Right lobe of liver (tissue), 6 donors: ENCODE results near the gene MYO1F. TPM values are rescaled to one million over a fixed set of nuclear protein-coding genes. Genes with fewer than 3 reads are reported as not detected.
"Not testable (repeated sequence)": the region's sequence is repeated elsewhere in the genome, so short reads cannot be mapped to it uniquely, and the experiment has no call there.

Experiments
- ATAC-seq, 4 donors: fragments of 200-7000 bp; cut with Tn5 transposase; one replicate each; pipeline ENCODE4 v1.9.1; 2020; ENCODE audit warnings: mild to moderate bottlenecking in 4 of 4, moderate library complexity in 4 of 4
- DNase-seq, 3 donors: peaks; one replicate each; pipeline ENCODE4 v3.0.0-alpha.2; 2020
- H3K27ac ChIP-seq, 3 donors: fragments of 200-600 bp; one replicate each; pipeline ENCODE4 v1.8.0; 2022
- H3K27me3 ChIP-seq, 2 donors: fragments of 200-600 bp; one replicate each; pipeline ENCODE4 v1.8.0; 2022
- H3K36me3 ChIP-seq, 4 donors: fragments of 200-600 bp; sonication (generic) in 1 of 4; one replicate each; pipeline versions ENCODE4 v1.5.1 to v1.8.0; 2017 to 2022; ENCODE audit warnings: control low read depth in 1 of 4
- H3K4me1 ChIP-seq, 4 donors: fragments of 200-600 bp; sonication (generic) in 1 of 4; one replicate each; pipeline versions ENCODE4 v1.5.1 to v1.8.0; 2017 to 2022; ENCODE audit warnings: control low read depth in 1 of 4
- H3K4me3 ChIP-seq, 3 donors: fragments of 200-600 bp; one replicate each; pipeline ENCODE4 v1.8.0; 2022
- H3K9me3 ChIP-seq, 4 donors: fragments of 200-600 bp; sonication (generic) in 1 of 4; one replicate each; pipeline versions ENCODE4 v1.5.1 to v1.8.0; 2017 to 2022; ENCODE audit warnings: control low read depth in 1 of 4
- POLR2A ChIP-seq: fragments of 450-650 bp; IDR thresholded peaks from one replicate; pipeline ENCODE4 v1.6.1; 2017; ENCODE audit warnings: antibody characterized with exemption, mild to moderate bottlenecking
- WGBS: methylation state at CpG from one replicate; pipeline ENCODE4 v1.1.6; 2018; ENCODE audit warnings: low coverage, low lambda C conversion rate; ENCODE audit not compliant: insufficient coverage; ENCODE audit errors: missing lambda C conversion rate; 5-methylcytosine and 5-hydroxymethylcytosine counted together
- intact Hi-C, 2 donors: fragments of 100-400 bp; cut with DNase I; formaldehyde crosslinking; loops; one replicate each; pipeline versions ENCODE4 v1.11.2 to v1.14.1; 2022
- total RNA-seq, 6 experiments: library from RNA; depleted of rRNA in 2 of 6; stranded (reverse); fragments of >200 nt in 2 of 6; fragmentation: NEBNext Ultra II Directional in 3 of 6; extraction: Animal tissue kit (Norgen Biotek cat#: 25700) in 3 of 6; gene quantifications; one replicate each; pipeline versions ENCODE4 v1.1.0 to v1.2.4, GENCODE V29; 2016 to 2023
- TF ChIP-seq, protein P1 (sequence below), 4 donors: fragments of 200-600 bp in 3 of 4; fragments of 450-650 bp in 1 of 4; IDR thresholded peaks; one replicate each; pipeline versions ENCODE4 v1.5.1 to v1.8.0; 2016 to 2022; ENCODE audit warnings: antibody characterized with exemption in 4 of 4, mild to moderate bottlenecking in 2 of 4
- donor health status: DM: no; HTN: yes; CAD: no.
- donor health status: DM: no; HTN: no; CAD: no.
- donor health status: DM: no; HTN: no; CAD: no.
- donor health status: DM: no; HTN: yes; CAD: no.
- donor health status: DM: no; HTN: yes; CAD: no.

The MYO1F gene
- total RNA-seq, 6 experiments from 2014 or later = 7.9 to 21.5 (median 10.2) TPM

DNA sequence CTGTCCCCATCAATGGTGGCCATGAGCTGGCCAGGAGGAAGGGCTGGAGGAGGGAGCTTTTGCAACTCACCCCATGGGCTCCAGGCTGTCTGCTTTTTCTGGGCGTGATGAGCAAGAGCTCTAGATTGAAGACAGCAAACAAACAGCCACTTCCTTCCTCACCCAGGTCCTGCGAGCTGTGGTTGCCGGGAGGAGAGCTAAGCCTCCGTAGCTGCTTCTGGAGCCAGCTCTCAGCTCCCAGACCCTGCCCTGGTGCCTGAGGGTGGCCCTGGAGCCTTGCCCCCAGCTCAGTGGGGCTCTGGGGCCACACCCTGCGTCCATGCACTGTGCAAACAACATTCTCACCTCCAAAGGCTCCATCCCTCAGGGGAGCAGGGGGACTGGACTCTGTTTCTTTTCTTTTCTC, 6.2 kb downstream of the MYO1F start:
- DNase-seq = peak in 2 of 3 donors; percentile 59 to 74
- no peak for TF ChIP-seq POLR2A
- TF ChIP-seq, protein P1, sequence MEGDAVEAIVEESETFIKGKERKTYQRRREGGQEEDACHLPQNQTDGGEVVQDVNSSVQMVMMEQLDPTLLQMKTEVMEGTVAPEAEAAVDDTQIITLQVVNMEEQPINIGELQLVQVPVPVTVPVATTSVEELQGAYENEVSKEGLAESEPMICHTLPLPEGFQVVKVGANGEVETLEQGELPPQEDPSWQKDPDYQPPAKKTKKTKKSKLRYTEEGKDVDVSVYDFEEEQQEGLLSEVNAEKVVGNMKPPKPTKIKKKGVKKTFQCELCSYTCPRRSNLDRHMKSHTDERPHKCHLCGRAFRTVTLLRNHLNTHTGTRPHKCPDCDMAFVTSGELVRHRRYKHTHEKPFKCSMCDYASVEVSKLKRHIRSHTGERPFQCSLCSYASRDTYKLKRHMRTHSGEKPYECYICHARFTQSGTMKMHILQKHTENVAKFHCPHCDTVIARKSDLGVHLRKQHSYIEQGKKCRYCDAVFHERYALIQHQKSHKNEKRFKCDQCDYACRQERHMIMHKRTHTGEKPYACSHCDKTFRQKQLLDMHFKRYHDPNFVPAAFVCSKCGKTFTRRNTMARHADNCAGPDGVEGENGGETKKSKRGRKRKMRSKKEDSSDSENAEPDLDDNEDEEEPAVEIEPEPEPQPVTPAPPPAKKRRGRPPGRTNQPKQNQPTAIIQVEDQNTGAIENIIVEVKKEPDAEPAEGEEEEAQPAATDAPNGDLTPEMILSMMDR (IDR thresholded peaks at IDR 0.05) = no peak
- Histone ChIP-seq H3K36me3 (no peaks in the 10 kb centered on the region), H3K9me3 (no peaks in the 10 kb centered on the region), H3K4me3 (peak overlapping the region in 1 of 3 donors; percentile 1), H3K4me1 (no peaks in the 10 kb centered on the region), H3K27me3 (no peaks in the 10 kb centered on the region), H3K27ac (peak overlapping the region in 1 of 3 donors; percentile 45)
- ATAC-seq = peak; percentile 57 to 70 (median 64)
- 0% methylated on average over 2 of the region's 5 CpGs for WGBS
- intact Hi-C loops = no loop called here

DNA sequence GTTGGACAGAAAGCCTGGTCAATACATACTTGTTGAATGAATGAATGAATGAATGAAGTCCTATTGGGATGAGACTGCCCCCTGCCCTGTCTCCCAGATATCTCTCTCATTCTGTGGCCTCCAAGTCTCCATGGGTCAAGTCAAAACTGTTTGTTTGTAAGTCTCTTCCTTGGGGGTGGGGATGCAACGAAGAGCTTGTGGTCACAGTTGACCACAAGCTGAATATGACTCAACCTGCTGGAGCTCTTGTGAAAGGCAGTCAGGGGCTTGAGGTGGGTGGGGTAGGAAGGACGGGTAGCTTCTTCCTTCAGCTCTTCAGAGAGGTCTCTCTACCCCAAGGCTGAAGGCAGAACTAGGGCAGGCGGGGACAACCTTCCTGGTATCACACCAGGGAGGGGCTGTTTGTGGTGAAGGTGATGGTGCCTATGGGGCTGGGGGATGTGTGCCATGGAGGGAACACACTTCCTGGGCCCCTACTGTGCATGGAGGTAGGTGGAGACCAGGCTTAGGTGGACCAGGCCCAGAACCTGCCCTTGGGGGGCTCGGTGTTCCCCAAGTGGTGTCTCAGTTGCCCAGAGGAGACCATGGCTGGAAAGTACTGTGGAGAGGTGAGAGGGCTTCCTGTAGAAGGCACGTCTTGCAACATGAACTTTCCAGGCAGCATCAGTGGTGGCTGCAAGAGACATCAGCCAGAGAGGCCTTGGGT, 8.0 kb downstream of the MYO1F start:
- intact Hi-C loops = no loop called here
- no peaks in the 10 kb centered on the region for H3K9me3 ChIP-seq
- no peaks in the 10 kb centered on the region for H3K4me1 ChIP-seq
- no peak overlapping the region for H3K4me3 ChIP-seq
- ATAC-seq (peak; percentile 58 to 69 (median 66)), DNase-seq (peak; percentile 53 to 70 (median 62))
- peak overlapping the region in 1 of 3 donors; percentile 34 for H3K27ac ChIP-seq
- TF ChIP-seq, protein P1 (IDR thresholded peaks at IDR 0.05) = no peak
- no peak for TF ChIP-seq POLR2A
- no peaks in the 10 kb centered on the region for H3K36me3 ChIP-seq
- no peaks in the 10 kb centered on the region for H3K27me3 ChIP-seq
- 25% methylated on average over 1 of the region's 5 CpGs for WGBS

DNA sequence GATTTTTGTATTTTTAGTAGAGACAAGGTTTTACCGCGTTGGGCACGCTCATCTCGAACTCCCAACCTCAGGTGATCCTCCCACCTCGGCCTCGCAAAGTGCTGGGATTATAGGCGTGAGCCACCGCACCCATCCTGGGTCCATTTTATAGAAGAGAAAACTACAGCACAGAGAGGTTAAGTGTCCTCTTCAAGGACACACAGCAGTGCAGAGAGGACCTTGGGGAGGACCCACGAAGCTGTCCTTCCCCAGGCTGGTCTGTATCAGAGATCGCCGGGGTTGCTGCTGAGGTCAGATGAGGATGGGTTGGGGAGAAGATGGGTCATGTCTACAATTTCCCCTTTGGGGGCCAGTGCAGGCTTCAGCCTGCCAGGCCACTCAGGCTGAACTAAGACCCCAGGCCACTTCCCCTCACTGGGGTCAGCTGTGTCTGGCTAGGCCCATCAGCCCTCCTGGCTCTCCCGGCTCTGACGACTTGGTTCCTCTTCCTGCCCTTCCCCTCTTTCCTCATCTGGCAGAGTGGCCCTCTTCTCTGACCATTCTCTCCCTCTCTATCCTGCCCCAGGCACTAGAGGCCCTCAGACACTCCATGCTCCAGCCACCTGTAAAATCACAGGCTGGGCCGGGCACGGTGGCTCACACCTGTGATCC, 9.6 kb downstream of the MYO1F start:
- Histone ChIP-seq H3K27me3 (no peaks in the 10 kb centered on the region), H3K36me3 (no peaks in the 10 kb centered on the region), H3K4me3 (no peak overlapping the region), H3K9me3 (no peaks in the 10 kb centered on the region), H3K4me1 (no peaks in the 10 kb centered on the region), H3K27ac (peak overlapping the region in 1 of 3 donors; percentile 4)
- ATAC-seq = peak; percentile 58 to 68 (median 64)
- no peak for TF ChIP-seq POLR2A
- TF ChIP-seq, protein P1 (IDR thresholded peaks at IDR 0.05) = no peak
- 85% methylated on average over 8 of the region's 15 CpGs for WGBS
- intact Hi-C loops = no loop called here
- peak; percentile 52 to 70 (median 53) for DNase-seq

DNA sequence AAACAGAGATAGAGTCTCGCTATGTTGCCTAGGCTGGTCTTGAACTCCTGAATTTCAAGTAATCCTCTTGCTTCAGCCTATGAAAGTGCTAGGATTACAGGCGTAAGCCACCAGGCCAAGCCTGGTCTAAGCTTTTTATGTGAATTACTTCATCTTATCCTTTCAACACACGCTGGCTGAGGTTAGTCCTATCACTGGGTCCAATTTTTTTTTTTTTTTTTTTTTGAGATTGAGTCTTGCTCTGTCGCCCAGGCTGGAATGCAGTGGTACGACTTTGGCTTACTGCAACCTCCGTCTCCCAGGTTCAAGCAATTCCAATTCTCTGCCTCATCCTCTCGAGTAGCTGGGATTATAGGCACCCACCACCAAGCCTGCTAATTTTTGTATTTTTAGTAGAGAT, 10.4 kb downstream of the MYO1F start:
- WGBS = 89% methylated on average over 7 of the region's 7 CpGs
- TF ChIP-seq POLR2A = no peak
- TF ChIP-seq, protein P1 (IDR thresholded peaks at IDR 0.05) = no peak

DNA sequence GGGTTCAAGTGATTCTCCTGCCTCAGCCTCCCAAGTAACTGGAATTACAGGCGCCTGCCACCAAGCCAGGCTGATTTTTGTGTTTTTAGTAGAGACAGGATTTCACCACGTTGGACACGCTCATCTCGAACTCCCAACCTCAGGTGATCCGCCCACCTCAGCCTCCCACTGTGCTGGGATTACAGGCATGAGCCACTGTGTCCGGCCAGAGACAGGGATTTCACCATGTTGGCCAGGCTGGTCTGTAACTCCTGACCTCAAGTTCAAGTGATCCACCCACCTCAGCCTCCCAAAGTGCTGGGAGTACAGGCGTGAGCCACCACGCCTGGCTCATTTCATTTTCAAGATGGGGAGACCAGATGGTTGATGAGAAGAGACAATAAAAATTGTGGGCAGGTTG, 12.4 kb downstream of the MYO1F start:
- H3K9me3 ChIP-seq, intact Hi-C loops, H3K27me3 ChIP-seq, H3K27ac ChIP-seq, H3K4me1 ChIP-seq, DNase-seq, H3K36me3 ChIP-seq, ATAC-seq, H3K4me3 ChIP-seq: not testable (repeated sequence)
- 63% methylated on average over 2 of the region's 8 CpGs for WGBS

More for the DNA sequence above, 10.4 kb downstream of the MYO1F start:
- Histone ChIP-seq H3K4me3 (no peak overlapping the region), H3K27me3 (no peaks in the 10 kb centered on the region), H3K4me1 (no peaks in the 10 kb centered on the region), H3K9me3 (no peaks in the 10 kb centered on the region), H3K36me3 (no peaks in the 10 kb centered on the region), H3K27ac (no peak overlapping the region)
- DNase-seq = no peak
- no peak for ATAC-seq
- intact Hi-C loops = no loop called here
